Middle frontal gyrus (tissue), 1 donor: ENCODE data around the gene CENPP.
A peak's percentile ranks its signal among the peaks of the same experiment; 100 is the strongest.

Source experiments
- DNase-seq: peaks from one replicate; pipeline ENCODE4 v3.0.0-alpha.2; 2015; ENCODE audit warnings: low spot score; ENCODE audit errors: extremely low spot score

Gene CENPP

DNA sequence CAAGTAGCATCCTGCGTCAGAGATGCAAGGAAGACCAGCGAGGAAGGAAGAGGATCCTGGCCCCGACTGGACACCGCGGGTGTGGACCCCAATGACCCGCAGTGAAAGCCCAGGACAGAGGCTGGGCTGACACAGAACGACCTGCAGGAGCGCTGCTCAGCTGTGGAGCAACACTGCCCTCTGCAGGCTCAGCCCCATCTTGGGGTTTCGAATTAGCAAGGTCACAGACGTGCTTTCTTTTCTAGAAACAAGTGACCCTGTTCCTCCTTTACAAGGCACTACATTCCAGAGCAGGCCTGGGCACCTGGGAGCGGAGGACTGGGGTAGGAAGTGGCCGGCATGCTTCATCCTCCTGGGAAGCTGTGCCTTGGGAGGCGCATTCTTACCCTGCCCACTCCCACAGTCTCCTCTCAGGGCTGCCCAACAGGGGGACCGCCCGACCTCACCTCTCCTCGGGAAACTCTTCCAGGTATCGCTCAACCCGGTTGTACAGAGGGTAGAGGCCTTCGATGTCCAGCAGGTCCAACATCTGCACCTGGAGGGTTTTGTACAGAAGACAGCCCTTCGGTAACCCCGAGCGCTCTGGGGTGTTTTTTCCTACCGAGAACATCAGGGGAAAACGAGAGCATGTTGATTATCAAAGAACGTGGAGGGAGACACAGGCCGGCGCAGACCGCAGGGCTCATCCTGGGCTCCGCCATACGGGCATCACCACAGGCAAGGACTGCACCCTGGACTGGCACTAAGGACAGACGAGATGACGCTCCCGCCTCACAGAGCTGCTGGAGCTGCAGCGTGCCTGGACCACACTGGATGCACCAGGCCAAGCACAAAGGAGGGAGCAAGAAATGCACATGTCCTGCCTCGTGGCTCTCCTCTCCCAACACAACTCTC lies 309.2 kb downstream of the CENPP start:
- peak; percentile 21 for DNase-seq

DNA sequence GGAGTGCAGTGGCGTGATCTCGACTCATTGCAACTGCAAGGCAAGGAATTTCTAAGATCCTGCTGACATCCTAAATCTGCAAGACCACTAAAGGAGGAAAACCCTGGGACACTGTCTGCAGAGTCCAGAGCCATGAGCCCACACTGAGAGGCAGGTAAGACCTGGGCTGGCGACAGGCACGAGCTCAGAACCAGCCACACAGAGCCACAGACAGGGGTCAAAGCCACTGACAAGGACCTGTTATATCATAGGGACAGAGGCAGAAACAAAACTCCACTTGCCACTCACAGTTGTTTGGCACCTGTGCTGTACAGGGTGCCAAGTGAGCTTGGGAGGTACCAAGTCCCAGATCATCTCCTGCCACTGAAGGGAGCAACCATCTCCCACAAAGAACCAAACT lies 310.0 kb downstream of the CENPP start:
- no peak for DNase-seq

DNA sequence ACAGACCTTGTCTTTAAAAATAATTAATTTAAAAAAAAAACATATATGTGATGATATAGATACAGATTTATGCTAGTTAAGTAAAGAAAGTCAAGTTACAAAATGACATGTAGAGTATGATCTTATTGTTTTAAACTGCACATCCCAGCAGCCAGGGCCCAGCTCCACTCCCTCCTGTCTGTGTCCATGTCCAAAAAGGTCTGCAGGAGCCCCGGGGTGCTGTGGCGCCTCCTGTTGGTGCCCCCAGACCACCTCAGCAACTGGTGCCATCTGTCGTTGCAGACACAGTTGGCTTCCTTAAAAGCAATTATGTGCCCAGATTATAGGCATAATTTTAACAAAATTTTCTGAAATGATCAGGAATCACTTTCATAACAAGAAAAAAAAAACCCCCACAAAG lies 310.9 kb downstream of the CENPP start:
- no peak for DNase-seq

DNA sequence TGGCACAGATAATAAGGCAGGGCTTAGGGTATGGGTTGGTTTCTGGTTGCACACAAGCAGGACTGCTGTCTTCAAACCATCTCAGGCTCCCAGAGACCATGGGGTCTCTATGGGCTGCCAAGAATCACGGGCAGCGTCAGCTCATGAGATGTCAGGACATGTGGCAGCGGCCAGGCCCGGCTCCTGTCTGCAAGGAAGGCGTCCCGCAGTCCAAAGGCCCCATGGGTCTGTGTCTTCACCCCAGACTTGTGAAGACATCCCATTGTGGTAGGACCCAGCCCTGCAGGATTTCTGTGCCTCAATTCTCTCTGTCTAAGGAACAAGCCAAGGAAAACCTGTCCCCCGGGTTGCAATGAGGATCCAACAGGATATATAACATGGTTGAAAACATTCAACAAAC lies 311.6 kb downstream of the CENPP start:
- DNase-seq = no peak

- no peak for DNase-seq
Observed at GRCh38 chr9:92637886-92638620, 312.3 kb downstream of the CENPP start.

- no peak for DNase-seq
Observed at GRCh38 chr9:92638621-92639101, 312.9 kb downstream of the CENPP start.

- DNase-seq = no peak
Observed at GRCh38 chr9:92639124-92639523, 313.4 kb downstream of the CENPP start.

GRCh38 chr9:92639791-92640271 lies 314.1 kb downstream of the CENPP start:
- DNase-seq = no peak

GRCh38 chr9:92640398-92641091 lies 314.8 kb downstream of the CENPP start:
- no peak for DNase-seq

GRCh38 chr9:92641092-92641809 lies 315.5 kb downstream of the CENPP start:
- DNase-seq = no peak

- DNase-seq = no peak
Observed at GRCh38 chr9:92642041-92642451, 316.3 kb downstream of the CENPP start.

DNA sequence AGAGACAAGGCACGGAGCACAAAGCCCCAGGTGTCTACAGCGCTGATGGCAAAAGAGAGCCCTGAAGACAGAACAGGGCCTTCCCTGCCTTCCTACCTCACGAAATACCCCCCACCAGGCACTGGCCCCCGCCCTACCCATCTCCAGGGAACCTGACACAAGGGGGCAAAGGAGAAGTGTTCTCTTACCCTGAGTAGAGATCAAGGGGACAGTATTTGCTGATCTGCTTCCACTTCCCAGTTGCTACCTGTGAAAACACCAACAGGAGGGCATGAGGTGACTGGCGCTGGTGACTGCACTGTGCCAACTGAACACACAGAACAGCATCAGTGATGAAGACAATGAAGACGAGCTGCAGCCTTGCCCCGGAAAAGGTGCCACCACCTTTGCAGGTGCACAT lies 316.8 kb downstream of the CENPP start:
- no peak for DNase-seq

DNA sequence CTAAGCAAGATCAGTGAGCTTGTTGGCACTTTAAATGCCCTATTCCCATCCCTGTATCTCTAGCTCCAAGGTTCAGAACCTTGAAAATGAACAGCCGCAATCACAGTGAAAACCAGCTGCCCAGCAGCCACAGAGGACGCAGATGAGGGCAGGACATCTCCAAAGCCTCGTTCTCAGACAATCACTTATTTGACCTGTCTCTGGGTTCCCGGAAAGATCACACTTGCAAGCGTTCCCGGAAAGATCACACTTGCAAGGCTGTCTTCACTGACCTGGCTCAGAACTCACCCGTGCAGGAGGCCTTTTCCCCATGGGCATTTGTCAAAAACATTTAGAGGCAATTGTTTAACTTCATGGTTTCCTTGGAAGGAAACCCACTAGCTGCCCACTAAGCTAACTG lies 318.5 kb downstream of the CENPP start:
- DNase-seq = no peak

DNA sequence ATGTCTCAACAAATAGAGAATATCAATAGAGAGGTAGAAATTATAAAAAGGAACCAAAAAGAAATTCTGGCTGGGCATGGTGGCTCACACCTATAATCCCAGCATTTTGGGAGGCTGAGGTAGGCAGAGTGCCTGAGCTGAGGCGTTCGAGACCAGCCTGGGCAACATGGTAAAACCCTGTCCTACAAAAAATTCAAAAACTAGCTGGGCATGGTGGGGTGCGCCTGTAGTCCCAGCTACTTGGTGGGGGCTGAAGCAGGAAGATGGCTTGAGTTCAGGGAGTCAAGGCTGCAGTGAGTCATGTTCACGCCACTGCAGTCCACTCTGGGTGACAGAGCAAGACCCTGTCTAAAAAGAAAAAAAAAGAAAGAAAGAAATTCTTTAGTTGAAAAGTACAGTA lies 319.3 kb downstream of the CENPP start:
- DNase-seq = no peak

DNA sequence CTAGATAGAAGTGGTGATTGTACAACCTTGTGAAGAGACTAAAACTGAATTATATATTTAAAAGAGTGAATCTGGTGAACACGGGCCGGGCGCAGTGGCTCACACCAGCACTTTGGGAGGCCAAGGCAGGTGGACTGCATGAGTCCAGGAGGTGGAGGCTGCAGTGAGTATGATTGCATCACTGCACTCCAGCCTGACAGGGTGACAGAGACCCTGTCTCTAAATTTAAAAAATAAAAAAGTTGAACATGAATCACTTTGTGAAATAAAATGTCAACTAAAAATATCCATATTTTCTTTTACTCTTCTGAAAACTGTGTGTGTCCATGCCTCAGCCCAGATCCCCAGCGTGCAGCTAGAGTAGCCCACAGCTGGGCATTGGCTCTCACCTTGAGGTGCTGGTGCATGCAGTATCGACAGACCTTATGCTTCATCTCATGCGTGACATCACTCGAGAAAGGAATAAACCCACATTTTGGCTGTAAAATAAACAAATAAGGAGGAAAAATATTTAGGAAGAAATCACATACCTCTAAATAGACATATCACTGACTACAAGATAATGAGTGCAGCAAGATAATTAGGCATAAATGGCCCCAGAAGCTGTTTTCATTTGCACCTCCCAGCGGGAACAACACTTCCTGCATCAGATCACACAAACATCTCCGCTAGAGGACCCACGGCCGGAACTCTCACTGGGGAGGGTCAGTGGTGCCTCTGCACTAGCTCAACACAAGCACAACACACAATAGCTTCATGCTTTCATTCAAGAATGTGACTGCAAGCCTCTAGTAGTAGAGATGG lies 322.1 kb downstream of the CENPP start:
- no peak for DNase-seq

DNA sequence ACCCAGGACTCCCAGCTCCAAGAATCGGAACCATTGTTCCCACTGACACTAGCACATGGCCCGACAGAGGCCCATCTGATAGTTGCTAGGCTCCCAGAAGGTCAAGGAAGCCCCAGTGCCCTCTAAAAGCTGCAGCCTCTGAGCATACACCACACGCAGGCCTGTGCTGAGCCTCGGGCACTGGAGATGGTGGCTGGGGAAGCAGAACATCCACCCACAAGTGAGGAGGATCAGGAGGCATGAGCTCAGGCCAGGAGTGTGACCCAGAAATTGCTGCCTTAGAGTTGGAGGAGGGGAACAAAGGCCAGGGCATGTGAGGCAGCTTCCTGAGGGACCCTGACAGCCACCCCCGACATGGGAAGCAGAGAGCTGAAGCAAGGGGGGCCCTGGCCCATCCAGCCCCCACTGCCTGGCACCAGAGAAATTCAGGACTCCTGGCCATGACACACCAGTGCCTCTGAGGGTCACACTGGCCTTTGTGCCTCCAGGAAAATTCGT lies 322.8 kb downstream of the CENPP start:
- no peak for DNase-seq

DNA sequence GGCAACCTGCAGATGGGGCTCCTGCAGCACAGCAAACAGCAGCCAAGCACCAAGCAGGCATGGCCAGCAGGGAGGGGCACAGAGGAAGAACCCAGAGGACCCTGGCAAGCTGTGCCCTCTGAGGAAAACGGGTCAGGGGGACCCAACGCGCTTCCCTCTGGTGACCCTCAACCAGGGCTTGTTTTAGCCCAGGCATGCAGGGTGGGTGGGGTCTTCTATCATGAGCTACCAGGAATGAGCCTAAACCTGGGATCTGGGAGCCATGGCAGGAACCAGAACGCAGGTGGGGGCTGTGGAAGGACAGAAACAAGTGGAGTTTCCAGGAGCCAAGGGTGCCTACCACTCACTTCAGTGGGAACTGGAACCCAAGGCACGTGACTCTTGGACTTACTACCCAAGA lies 323.3 kb downstream of the CENPP start:
- no peak for DNase-seq

DNA sequence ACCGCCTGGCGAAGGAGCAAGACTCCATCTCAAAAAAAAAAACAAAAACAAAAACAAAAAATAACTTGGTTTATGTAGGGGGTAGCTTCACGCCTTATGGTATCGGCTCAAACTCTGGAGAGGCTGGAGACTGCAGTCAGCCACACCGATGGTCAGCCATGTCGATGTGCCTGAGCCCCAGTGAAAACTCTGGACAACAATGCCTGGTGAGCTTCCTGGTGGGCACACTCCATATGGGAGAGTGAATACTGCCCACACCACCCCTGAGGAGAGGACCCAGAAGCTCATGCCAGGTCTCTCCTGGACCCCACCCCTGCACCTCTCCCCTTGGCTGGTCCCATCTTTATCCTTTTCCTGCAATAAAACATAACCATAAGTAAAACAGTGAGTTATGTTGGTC lies 324.5 kb downstream of the CENPP start:
- DNase-seq = no peak

DNA sequence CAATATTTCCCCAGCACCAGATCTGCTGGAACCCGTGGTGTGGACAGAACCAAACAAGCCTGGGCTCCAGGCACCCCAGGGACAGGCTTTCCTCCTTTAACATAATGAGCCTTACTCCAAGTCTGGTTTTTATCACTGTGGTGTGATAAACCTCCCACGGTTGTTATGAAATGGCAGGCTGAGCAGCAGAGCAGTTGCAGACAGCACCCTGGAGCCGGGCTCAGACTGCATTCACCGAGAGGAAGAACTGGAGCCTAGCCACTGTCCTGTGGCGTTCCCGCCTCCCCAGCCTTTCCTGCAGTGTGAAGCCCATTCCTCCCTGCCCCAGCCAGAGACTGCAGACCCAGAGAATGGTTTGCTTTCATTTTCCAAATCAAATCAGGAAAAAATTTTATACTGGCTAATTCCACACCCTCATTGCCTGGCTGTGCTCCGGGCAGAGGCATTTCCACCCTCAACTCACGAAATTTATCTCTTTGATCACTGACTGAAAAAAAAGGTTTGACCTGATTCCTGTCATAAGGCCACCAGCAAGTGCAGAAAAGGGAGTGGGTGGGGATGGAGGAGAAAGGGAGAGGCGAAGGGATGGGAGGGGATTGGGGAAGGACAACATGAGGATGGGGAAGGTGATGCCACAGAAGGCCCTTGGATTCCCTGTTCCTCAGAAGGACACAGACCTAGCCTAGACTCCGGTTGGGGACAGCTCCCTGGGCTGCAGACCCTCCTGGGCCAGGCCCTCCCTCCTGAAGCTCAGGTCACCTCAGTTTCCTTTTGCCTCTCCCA lies 325.3 kb downstream of the CENPP start:
- DNase-seq = no peak
